ENCODE data around the gene MEGF8. TPM values are rescaled to one million over a fixed set of nuclear protein-coding genes. Genes with fewer than 3 reads are reported as not detected.
"Not testable (repeated sequence)": the region's sequence is repeated elsewhere in the genome, so short reads cannot be mapped to it uniquely, and the experiment has no call there.

The MEGF8 gene
- total RNA-seq, 1 donor from 2014 or later = 27.9 TPM

DNA sequence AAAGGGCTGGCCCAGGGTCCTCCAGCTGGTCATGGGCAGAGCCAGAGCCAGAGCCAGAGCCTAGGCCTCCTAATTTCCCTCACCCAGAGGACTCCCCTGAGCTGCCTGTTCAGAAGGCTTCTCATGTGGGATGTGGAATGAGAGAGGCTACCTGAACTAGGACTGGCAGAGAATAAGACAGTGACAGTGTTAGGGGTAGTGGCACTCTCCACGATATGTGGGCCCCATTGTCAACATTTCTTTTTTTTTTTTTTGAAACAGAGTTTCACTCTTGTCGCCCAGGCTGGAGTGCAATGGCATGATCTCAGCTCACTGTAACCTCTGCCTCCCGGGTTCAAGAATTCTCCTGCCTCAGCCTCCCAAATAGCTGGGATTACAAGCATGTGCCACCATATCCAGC lies 5.9 kb downstream of the MEGF8 start:
- not testable (repeated sequence) for DNase-seq

GRCh38 chr19:42332059-42332458 lies 6.6 kb downstream of the MEGF8 start:
- DNase-seq = no peak

DNA sequence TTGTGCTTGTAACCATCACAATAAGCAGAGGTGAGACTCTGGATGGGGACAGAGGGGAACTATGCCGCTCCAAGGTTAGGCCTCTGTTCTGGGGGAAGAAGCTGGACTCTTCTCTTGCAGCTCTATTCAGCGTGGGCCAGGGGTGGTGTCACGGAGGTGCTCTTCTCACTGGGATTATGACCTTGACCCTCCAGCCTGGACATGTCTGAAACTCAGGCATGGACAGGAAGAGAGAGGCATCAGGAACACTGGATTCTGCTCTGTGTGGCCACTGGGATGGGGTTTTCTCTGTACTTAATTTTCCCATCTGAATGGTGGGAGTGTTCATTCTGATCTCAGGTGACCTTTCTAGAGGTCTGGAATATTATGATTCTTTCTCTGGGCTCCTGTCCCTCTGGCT lies 7.6 kb downstream of the MEGF8 start:
- no peak for DNase-seq

DNA sequence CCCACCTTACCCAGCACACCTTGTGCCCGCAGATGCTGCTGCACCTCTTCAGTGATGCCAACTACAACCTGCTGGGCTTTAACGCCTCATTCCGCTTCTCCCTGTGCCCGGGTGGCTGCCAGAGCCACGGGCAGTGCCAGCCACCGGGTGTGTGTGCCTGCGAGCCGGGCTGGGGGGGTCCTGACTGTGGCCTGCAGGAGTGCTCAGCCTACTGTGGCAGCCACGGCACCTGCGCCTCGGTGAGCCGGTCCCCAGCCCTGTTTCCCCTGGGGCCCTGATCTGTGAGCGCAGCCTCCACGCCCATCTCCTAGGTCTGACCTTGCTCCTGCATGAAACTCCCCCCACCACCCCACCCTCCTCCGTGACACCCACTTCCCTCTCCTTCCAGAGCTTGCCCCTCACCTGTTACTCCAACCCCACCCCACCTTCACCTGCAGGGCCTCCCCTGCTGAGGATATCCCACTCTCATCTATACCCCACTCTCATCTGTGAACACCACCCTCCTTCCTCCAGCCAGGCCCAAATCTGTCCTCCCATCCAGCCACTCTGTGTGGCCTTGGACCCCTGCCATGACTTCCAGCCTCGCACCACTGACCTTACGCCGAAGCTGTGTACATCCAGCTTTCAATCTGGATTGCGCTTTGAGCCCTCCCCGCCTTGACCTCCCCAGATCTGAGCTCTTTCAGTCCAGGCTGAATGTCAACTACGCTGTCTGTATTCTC lies 8.7 kb downstream of the MEGF8 start:
- DNase-seq = no peak

- no peak for DNase-seq
Observed at GRCh38 chr19:42334697-42335373, 9.4 kb downstream of the MEGF8 start.

DNA sequence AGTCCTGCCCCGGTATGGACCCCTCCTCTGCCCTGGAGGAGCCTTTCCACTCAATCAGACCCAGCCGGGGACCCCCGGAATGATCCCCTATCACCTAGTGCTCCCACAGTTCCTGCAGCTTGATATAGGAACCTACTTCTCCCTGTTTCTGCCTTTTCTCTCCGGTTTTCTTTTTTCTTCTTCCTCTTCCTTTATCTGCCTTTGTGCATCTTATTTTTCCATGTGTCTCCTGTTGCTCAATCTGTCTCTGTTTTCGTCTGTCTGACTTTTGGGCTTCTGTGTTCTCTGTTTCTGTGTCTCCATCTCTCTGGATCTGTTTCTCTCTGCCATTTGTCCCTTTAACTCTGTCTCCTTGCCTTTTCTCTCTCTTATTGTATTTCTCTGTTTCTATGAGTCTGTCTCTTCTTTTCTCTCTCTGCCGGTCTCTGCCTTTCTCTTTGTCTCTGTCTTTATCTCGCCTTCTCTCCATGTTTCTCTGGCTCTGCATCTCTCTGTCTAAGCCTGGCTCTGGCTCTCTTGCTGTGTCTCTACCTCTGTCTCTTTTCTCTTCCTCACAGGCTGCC lies 10.0 kb downstream of the MEGF8 start:
- DNase-seq = no peak

- no peak for DNase-seq
Observed at GRCh38 chr19:42335971-42336370, 10.5 kb downstream of the MEGF8 start.

GRCh38 chr19:42339126-42339860 lies 13.9 kb downstream of the MEGF8 start:
- DNase-seq = not testable (repeated sequence)

DNA sequence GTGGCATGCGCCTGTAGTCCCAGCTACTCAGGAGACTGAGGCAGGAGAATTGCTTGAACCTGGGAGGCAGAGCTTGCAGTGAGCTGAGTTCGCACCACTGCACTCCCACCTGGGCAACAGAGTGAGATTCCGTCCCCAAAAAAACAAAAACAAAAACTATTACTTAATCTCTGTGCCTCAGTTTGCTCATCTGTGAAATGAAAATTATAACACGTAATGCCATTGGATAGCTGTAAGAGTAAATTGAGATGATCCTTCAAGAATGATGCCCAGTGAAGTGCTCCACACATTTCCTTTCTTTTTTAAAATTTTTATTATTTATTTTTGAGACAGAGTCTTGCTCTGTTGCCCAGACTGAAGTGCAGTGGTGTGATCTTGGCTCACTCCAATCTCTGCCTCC lies 14.5 kb downstream of the MEGF8 start:
- not testable (repeated sequence) for DNase-seq

DNA sequence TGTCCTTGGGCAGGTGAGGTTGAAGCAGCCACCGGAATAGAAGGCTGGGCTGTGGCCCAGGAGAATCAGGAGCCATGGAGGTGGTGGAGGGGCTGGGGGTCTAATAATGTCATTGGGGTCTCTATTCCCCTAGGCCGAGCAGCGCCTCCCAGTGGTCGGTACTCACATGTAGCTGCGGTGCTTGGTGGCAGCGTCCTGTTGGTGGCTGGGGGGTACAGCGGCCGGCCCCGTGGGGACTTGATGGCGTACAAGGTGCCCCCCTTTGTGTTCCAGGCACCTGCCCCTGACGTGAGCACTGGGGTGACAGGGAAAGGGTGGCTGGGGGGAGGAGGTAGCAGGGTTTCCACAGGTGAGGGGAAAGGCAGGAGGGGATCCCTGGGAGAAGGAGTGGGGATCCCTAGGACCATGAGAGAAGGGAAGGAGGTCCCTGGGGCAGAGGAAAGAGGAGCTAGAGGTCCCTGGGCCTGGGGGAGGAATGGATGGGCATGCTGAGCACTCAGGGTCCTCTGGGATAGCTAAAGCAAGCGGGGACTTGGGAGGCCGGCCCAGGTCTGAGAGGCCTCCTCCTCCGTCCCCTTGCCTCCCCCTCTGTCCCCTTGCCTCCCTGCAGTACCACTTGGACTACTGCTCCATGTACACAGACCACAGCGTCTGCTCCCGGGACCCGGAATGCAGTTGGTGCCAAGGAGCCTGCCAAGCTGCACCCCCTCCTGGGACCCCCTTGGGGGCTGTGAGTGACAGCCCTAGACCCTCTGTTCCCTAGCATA lies 18.1 kb downstream of the MEGF8 start:
- no peak for DNase-seq

GRCh38 chr19:42344336-42344893 lies 19.0 kb downstream of the MEGF8 start:
- no peak for DNase-seq

GRCh38 chr19:42345191-42345812 lies 19.9 kb downstream of the MEGF8 start:
- no peak for DNase-seq

DNA sequence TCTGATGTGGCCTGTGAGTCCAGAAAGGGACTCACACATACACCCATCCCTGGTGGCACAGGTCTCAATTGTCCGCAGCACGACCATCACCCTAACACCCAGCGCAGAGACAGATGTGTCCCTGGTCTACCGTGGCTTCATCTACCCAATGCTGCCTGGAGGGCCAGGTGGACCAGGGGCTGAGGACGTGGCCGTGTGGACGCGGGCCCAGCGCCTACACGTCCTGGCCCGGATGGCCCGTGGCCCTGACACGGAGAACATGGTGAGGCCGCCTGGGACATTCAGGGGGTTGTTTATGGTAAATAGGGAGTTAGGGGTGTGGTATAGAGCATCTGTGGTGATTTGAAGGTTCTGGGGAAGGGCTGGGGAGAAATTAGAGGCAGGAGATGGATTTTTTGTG lies 22.8 kb downstream of the MEGF8 start:
- DNase-seq = no peak

- DNase-seq = no peak
Observed at GRCh38 chr19:42349378-42350107, 24.1 kb downstream of the MEGF8 start.

DNA sequence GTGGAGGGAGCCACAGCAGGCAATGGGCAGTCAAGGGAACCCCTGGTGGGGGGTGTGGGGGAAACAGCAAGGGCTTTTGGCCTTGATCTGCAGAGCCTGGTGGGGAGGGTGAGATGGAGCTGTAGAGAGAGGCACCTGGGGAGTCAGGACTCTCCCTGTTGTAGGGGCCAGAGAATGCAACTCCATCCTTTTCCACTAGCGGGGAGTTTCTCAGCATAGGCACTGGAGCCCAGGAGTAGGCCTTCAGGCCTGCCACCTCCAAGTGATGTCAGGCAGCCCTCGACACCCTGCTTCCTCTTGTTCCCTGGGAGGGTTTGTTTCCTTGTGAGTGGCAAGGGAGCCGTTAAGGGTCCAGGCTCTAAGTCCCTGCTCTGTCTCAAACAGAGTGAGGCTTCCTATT lies 25.0 kb downstream of the MEGF8 start:
- DNase-seq = no peak

DNA sequence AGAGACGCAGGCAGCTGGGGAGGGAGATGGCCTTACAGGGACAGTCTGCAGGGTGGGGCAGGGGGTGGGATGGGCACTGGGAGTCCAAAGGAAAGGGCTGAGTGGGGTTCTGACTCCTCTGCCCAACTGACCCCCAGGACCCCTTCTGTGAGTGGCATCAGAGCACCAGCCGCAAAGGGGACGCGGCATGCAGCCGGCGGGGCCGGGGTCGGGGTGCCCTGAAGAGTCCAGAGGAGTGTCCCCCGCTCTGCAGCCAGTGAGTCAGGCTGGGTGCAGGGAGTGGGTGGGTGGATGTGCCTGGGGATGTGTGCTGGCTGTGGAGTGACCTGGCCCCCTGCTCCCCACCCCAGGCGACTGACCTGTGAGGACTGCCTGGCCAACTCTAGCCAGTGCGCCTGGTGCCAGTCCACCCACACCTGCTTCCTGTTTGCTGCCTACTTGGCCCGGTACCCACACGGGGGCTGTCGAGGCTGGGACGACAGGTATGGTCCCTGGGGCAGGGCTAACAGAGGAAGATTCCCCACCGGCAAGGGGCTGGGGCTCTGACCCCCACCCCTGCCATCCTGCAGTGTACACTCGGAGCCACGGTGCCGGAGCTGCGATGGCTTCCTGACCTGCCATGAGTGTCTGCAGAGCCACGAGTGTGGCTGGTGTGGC lies 25.8 kb downstream of the MEGF8 start:
- no peak for DNase-seq

GRCh38 chr19:42352301-42353259 lies 27.1 kb downstream of the MEGF8 start:
- DNase-seq = peak; percentile 30

DNA sequence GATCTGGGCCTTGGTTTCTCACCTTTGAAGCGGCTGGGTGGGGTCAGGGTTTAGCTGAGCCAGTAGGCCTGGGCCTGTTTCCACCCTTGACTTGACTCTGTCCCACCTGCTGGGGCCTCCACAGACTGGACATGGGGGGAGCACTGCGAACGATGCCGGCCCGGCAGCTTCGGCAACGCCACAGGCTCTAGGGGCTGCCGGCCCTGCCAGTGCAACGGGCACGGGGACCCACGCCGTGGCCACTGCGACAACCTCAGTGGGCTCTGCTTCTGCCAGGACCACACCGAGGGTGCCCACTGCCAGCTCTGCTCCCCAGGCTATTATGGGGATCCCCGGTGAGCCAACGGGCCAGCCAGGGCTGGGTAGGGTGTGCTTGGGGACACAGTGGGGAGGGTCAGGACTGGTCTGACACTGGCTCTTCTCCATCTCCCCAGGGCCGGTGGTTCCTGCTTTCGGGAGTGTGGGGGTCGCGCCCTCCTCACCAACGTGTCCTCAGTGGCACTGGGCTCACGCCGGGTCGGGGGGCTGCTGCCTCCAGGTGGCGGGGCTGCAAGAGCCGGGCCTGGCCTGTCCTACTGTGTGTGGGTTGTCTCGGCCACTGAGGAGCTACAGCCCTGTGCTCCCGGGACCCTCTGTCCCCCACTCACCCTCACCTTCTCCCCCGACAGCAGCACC lies 28.0 kb downstream of the MEGF8 start:
- no peak for DNase-seq

Measured in tongue (tissue), 2 donors.